ENCODE data around the gene DMD.
"Not testable (repeated sequence)": the region's sequence is repeated elsewhere in the genome, so short reads cannot be mapped to it uniquely, and the experiment has no call there.

The DMD gene

GRCh38 chrX:31483336-31483735 lies 1728.0 kb downstream of the DMD start:
- DNase-seq: no peak

- DNase-seq: no peak
Measured at GRCh38 chrX:31480696-31481095, 1730.7 kb downstream of the DMD start.

DNA sequence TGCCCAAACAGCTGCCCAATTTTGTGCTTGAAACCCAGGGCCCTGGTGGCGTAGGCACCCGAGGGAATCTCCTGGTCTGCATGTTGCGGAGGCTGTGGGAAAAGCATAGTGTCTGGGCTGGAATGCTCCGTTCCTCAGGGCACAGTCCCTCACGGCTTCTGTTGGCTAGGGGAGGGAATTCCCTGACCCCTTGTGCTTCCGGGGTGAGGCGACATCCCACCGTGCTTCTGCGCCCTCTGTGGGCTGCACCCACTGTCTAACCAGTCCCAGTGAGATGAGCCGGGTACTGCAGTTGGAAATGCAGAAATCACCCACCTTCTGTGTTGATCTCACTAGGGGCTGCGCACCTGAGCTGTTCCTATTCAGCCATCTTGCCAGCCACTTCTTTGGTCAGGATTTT lies 1740.1 kb downstream of the DMD start:
- DNase-seq: no peak

- not testable (repeated sequence) for DNase-seq
Measured at GRCh38 chrX:31470753-31471152, 1740.6 kb downstream of the DMD start.

DNA sequence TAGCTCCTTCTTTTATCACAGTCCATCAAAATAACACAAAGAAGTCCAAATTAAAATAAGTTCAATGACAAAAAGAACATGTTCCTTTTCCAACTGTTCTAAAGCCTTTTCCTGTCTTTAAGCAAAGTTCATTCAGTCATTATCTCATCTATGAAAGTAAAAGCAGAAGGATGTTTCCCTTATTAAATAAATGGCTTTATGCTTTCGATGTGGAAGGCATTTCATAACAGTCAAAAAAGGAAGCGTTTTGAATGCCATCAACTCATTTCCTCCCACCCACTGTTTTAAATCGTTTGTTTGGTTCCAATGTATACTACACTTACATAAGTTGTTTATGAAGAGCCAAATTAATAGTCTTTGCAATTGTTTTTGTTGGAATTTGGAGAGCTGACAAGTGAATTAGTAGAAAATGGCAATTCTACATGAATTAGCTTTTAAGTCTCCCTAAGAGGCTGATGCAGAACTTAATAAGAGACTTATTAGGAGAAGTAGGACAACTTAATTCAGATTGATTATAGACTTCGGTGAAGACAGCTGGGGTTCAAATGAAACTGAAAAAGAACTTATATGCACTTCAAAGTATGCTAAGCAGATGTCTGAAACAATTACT lies 1746.9 kb downstream of the DMD start:
- peak; percentile 9 to 52 (median 34) for DNase-seq

DNA sequence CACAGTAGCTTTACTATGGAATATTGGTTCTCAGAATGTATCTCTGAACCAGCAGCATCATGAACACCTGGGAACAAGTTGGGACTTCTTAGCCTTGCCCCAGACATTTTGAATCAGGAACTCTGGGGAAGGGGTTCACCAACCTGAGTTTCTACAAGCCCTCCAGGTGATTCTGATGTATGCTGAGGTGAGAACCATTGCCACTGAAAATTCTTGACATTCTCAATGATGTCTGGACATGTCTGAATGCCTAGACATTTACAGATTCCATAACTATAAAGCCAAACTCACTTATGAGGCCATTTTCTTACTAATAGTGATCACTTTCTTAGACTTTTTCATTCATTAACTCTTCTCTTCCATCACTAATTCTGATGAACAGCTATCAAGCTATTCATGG lies 1750.1 kb downstream of the DMD start:
- no peak for DNase-seq

DNA sequence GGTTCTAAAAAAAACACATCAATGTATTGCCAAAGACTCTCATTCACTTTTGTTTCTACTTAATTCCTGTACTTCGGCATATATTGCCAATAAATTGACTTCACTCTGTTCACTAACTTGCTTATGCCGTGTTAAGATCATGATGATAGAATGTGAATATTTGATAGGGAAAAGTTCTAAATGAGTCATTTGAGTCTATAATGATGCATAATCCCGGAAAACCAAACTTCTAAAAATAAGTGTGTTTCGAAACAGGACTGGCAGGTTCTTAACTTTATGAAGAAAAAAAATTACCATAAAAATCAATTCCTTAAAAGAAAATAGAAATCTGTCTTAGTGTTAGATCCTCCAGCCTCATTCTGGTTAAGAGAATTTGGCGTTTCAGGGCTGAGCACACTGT lies 1752.0 kb downstream of the DMD start:
- no peak for DNase-seq

- DNase-seq: no peak
Measured at GRCh38 chrX:31449965-31450364, 1761.4 kb downstream of the DMD start.

- no peak for DNase-seq
Measured at GRCh38 chrX:31449081-31449480, 1762.3 kb downstream of the DMD start.

- no peak for DNase-seq
Measured at GRCh38 chrX:31445542-31445941, 1765.8 kb downstream of the DMD start.

- no peak for DNase-seq
Measured at GRCh38 chrX:31443654-31444053, 1767.7 kb downstream of the DMD start.

- no peak for DNase-seq
Measured at GRCh38 chrX:31440546-31440945, 1770.8 kb downstream of the DMD start.

DNA sequence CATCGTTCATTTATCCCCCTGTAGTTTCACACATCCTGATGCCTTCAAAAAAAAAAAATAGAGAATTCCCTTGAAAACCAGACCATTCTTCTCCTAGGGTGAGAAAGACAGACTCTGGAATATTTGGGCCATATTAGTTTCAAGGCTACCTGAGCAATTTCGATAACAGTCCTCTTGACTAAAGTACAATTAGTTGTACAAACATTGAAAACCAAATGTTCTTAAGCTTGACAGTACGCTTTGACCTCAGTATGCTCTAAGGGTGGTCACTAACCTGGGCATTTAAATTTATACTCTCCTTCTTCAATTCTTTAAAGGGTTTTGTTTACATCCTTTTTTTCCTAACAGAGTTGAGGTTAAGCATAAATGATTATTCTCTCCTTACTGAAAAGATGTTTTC lies 1774.9 kb downstream of the DMD start:
- DNase-seq: no peak

GRCh38 chrX:31435592-31435991 lies 1775.8 kb downstream of the DMD start:
- DNase-seq: no peak

- no peak for DNase-seq
Measured at GRCh38 chrX:31433856-31434255, 1777.5 kb downstream of the DMD start.

GRCh38 chrX:31429915-31430314 lies 1781.4 kb downstream of the DMD start:
- DNase-seq: no peak

DNA sequence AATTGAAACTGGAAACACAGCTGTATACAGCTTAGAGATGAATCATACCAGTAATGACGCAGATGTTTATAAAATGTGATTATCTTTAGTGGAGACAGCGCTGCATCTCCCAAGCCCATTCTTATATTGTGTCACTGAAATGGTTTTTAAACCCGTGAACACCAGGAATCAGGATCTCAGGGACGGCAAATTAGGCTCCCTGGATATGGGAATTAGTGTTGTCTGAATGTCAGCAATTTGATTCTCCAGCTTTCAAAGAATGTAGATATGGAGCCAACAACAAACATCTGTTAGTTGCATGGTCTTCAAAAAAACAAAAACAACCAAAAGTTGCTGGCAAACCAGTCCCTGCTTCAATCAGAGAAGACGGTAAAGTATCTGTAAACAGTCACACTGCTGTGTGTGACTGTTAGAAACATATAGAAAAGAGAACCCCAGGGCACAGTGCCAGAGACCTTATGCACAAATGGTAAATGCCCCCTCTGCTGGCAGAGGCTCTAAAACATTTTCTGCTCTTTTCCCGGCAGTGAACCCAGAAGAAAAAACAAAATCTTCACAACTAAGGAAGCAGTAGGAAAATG lies 1787.7 kb downstream of the DMD start:
- peak; percentile 36 to 57 (median 39) for DNase-seq

GRCh38 chrX:31421441-31421840 lies 1789.9 kb downstream of the DMD start:
- DNase-seq: no peak

GRCh38 chrX:31420711-31421151 lies 1790.6 kb downstream of the DMD start:
- DNase-seq: no peak

- no peak for DNase-seq
Measured at GRCh38 chrX:31420302-31420701, 1791.0 kb downstream of the DMD start.

GRCh38 chrX:31397119-31397518 lies 1814.2 kb downstream of the DMD start:
- DNase-seq: no peak

- DNase-seq: no peak
Measured at GRCh38 chrX:31392513-31392912, 1818.8 kb downstream of the DMD start.

DNA sequence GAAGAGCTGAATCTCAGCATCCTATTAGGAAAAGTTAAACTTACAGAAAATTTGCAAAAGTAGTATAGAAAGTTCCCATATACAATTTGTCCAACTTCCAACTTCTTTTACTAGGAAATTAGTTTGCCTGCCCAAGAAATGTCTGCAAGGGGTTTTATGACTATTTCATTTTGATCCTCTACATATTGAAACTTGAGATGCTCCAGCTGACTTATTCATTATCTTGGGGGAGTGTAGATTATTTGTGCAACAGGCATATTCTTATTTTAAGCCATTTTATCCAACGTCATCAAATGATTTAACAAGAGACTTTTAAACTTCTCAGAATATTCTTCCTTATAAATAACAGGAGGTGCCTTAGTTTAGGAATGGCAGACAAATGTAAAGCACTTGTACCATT lies 1822.4 kb downstream of the DMD start:
- no peak for DNase-seq

DNA sequence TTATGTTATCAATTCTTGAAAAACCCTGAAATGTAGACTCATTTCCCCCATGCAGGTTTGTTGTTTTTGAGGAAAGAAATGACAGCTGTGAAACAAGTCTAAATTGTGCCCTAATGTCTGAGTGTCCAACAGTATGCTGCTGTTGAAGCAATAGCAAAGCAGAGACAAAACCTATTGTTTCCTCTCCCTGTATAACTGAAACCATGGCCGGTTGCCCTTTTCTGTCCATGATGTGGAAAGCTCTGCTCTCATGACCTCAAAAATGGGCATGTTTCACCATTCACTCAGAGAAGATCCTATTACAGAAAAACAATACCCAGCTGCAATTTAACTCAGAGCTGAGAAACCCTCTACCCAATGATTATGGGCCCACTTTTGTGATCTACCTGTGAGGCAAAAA lies 1826.9 kb downstream of the DMD start:
- DNase-seq: no peak

- no peak for DNase-seq
Measured at GRCh38 chrX:31383991-31384390, 1827.4 kb downstream of the DMD start.
